ENCODE results near the gene MANSC4. TPM values are rescaled to one million over a fixed set of nuclear protein-coding genes. Genes with fewer than 3 reads are reported as not detected.

MANSC4 gene
- total and polyA plus RNA-seq, 2 experiments from 2014 or later = not detected

DNA sequence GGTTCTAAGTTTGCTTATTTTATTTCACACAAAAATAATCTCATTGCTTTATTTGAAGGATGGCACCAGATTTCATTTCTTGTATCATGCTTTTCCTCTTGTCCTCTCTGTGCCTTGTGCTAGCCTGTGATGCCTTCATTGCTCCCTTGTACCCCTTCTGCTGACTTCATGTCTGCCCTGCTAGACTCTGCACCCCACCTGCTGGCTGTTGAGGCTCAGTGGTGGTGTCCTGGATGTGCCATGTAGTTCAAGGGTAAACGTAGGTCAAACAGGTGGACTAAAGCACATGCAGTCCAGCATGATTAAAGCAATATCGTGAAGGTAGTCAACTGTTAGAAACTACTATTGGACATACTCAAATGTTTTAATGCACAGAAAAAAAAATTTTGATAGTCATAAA lies 47.8 kb downstream of the MANSC4 start:
- TF ChIP-seq ZNF114 (CRISPR knock-in tag; IDR thresholded peaks at IDR 0.05) = no peak
- TF ChIP-seq CTCF (conservative IDR thresholded peaks at IDR 0.05; ENCODE audit: low read depth in 2 of 2) = peak; percentile 47 to 61
- DNase-seq (ENCODE audit: low spot score) (peak; percentile 50), ATAC-seq (peak; percentile 80)
- Mint-ChIP-seq H3K27me3 (ENCODE audit: insufficient read depth, low read depth, poor library complexity) (no peaks in the 10 kb centered on the region), H3K9me3 (no peaks in the 10 kb centered on the region), H3K27ac (peak overlapping the region; percentile 51; the same call in 1 of the 2 replicates), H3K4me3 (no peak overlapping the region), H3K36me3 (ENCODE audit: low read depth) (peaks cover 27% of the 10 kb centered on the region), H3K4me1 (no peaks in the 10 kb centered on the region)
- Histone ChIP-seq H3K4me2 (no peak overlapping the region), H4K20me1 (replicated peaks; ENCODE audit: insufficient read depth) (no peaks in the 10 kb centered on the region), H3K36me3 (ENCODE audit: insufficient read depth) (peaks cover 12% of the 10 kb centered on the region), H3K27ac (ENCODE audit: low read depth) (no peak overlapping the region), H3K9me2 (ENCODE audit: insufficient read depth) (no peaks in the 10 kb centered on the region), H3K4me1 (ENCODE audit: insufficient read depth) (no peaks in the 10 kb centered on the region), H3K27me3 (ENCODE audit: insufficient read depth) (no peaks in the 10 kb centered on the region), H3K79me2 (replicated peaks; ENCODE audit: insufficient read depth) (no peaks in the 10 kb centered on the region), H3F3A (replicated peaks; ENCODE audit: low read depth) (no peaks in the 10 kb centered on the region), H2AFZ (no peak overlapping the region), H3K4me3 (no peak overlapping the region)

- H3K27ac Mint-ChIP-seq = no peak overlapping the region
- no peaks in the 10 kb centered on the region for H3K4me1 Mint-ChIP-seq
- DNase-seq (ENCODE audit: low spot score) (no peak), ATAC-seq (no peak)
- H3K4me2 ChIP-seq = no peak overlapping the region
- peaks cover 39% of the 10 kb centered on the region for H3K36me3 Mint-ChIP-seq (ENCODE audit: low read depth)
- H3F3A ChIP-seq (replicated peaks; ENCODE audit: low read depth) = no peaks in the 10 kb centered on the region
- H3K4me1 ChIP-seq (ENCODE audit: insufficient read depth) = no peaks in the 10 kb centered on the region
- H4K20me1 ChIP-seq (replicated peaks; ENCODE audit: insufficient read depth) = no peaks in the 10 kb centered on the region
- H3K36me3 ChIP-seq (ENCODE audit: insufficient read depth) = peaks cover 12% of the 10 kb centered on the region; the same call in 1 of the 2 replicates
- no peak overlapping the region for H3K4me3 Mint-ChIP-seq
- H3K27ac ChIP-seq (ENCODE audit: low read depth) = no peak overlapping the region
- H2AFZ ChIP-seq = no peak overlapping the region
- H3K27me3 ChIP-seq (ENCODE audit: insufficient read depth) = no peaks in the 10 kb centered on the region
- no peaks in the 10 kb centered on the region for H3K79me2 ChIP-seq (replicated peaks; ENCODE audit: insufficient read depth)
- H3K4me3 ChIP-seq = no peak overlapping the region
- no peaks in the 10 kb centered on the region for H3K9me2 ChIP-seq (ENCODE audit: insufficient read depth)
- no peaks in the 10 kb centered on the region for H3K27me3 Mint-ChIP-seq (ENCODE audit: insufficient read depth, low read depth, poor library complexity)
- no peaks in the 10 kb centered on the region for H3K9me3 Mint-ChIP-seq
- no peak for TF ChIP-seq NANOG (IDR thresholded peaks at IDR 0.05; ENCODE audit: borderline replicate concordance)
- TF ChIP-seq, protein P1, sequence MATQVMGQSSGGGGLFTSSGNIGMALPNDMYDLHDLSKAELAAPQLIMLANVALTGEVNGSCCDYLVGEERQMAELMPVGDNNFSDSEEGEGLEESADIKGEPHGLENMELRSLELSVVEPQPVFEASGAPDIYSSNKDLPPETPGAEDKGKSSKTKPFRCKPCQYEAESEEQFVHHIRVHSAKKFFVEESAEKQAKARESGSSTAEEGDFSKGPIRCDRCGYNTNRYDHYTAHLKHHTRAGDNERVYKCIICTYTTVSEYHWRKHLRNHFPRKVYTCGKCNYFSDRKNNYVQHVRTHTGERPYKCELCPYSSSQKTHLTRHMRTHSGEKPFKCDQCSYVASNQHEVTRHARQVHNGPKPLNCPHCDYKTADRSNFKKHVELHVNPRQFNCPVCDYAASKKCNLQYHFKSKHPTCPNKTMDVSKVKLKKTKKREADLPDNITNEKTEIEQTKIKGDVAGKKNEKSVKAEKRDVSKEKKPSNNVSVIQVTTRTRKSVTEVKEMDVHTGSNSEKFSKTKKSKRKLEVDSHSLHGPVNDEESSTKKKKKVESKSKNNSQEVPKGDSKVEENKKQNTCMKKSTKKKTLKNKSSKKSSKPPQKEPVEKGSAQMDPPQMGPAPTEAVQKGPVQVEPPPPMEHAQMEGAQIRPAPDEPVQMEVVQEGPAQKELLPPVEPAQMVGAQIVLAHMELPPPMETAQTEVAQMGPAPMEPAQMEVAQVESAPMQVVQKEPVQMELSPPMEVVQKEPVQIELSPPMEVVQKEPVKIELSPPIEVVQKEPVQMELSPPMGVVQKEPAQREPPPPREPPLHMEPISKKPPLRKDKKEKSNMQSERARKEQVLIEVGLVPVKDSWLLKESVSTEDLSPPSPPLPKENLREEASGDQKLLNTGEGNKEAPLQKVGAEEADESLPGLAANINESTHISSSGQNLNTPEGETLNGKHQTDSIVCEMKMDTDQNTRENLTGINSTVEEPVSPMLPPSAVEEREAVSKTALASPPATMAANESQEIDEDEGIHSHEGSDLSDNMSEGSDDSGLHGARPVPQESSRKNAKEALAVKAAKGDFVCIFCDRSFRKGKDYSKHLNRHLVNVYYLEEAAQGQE (IDR thresholded peaks at IDR 0.05; ENCODE audit: unreplicated experiment) = no peak
- no peak for TF ChIP-seq POLR2AphosphoS5 (IDR thresholded peaks at IDR 0.05; ENCODE audit: low read depth)
- no peak for TF ChIP-seq EZH2 (IDR thresholded peaks at IDR 0.05; ENCODE audit: low read depth, unreplicated experiment)
- no peak for TF ChIP-seq ZNF331 (CRISPR knock-in tag; IDR thresholded peaks at IDR 0.05; ENCODE audit: low read depth)
- TF ChIP-seq EZH2phosphoT487 (IDR thresholded peaks at IDR 0.05; ENCODE audit: unreplicated experiment) = no peak
- TF ChIP-seq STAT1 (IDR thresholded peaks at IDR 0.05; ENCODE audit: unreplicated experiment) = no peak
- no peak for TF ChIP-seq CREB1 (CRISPR knock-in tag; IDR thresholded peaks at IDR 0.05; ENCODE audit: low read depth)
- TF ChIP-seq, protein P2, sequence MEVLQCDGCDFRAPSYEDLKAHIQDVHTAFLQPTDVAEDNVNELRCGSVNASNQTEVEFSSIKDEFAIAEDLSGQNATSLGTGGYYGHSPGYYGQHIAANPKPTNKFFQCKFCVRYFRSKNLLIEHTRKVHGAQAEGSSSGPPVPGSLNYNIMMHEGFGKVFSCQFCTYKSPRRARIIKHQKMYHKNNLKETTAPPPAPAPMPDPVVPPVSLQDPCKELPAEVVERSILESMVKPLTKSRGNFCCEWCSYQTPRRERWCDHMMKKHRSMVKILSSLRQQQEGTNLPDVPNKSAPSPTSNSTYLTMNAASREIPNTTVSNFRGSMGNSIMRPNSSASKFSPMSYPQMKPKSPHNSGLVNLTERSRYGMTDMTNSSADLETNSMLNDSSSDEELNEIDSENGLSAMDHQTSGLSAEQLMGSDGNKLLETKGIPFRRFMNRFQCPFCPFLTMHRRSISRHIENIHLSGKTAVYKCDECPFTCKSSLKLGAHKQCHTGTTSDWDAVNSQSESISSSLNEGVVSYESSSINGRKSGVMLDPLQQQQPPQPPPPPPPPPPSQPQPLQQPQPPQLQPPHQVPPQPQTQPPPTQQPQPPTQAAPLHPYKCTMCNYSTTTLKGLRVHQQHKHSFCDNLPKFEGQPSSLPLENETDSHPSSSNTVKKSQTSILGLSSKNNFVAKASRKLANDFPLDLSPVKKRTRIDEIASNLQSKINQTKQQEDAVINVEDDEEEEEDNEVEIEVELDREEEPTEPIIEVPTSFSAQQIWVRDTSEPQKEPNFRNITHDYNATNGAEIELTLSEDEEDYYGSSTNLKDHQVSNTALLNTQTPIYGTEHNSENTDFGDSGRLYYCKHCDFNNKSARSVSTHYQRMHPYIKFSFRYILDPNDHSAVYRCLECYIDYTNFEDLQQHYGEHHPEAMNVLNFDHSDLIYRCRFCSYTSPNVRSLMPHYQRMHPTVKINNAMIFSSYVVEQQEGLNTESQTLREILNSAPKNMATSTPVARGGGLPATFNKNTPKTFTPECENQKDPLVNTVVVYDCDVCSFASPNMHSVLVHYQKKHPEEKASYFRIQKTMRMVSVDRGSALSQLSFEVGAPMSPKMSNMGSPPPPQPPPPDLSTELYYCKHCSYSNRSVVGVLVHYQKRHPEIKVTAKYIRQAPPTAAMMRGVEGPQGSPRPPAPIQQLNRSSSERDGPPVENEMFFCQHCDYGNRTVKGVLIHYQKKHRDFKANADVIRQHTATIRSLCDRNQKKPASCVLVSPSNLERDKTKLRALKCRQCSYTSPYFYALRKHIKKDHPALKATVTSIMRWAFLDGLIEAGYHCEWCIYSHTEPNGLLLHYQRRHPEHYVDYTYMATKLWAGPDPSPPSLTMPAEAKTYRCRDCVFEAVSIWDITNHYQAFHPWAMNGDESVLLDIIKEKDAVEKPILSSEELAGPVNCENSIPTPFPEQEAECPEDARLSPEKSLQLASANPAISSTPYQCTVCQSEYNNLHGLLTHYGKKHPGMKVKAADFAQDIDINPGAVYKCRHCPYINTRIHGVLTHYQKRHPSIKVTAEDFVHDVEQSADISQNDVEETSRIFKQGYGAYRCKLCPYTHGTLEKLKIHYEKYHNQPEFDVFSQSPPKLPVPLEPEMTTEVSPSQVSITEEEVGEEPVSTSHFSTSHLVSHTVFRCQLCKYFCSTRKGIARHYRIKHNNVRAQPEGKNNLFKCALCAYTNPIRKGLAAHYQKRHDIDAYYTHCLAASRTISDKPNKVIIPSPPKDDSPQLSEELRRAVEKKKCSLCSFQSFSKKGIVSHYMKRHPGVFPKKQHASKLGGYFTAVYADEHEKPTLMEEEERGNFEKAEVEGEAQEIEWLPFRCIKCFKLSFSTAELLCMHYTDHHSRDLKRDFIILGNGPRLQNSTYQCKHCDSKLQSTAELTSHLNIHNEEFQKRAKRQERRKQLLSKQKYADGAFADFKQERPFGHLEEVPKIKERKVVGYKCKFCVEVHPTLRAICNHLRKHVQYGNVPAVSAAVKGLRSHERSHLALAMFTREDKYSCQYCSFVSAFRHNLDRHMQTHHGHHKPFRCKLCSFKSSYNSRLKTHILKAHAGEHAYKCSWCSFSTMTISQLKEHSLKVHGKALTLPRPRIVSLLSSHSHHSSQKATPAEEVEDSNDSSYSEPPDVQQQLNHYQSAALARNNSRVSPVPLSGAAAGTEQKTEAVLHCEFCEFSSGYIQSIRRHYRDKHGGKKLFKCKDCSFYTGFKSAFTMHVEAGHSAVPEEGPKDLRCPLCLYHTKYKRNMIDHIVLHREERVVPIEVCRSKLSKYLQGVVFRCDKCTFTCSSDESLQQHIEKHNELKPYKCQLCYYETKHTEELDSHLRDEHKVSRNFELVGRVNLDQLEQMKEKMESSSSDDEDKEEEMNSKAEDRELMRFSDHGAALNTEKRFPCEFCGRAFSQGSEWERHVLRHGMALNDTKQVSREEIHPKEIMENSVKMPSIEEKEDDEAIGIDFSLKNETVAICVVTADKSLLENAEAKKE (CRISPR knock-in tag; IDR thresholded peaks at IDR 0.05) = no peak
- TF ChIP-seq JUNB (IDR thresholded peaks at IDR 0.05; ENCODE audit: unreplicated experiment) = no peak
These were observed 49.9 kb downstream of the MANSC4 start for GRCh38 chr12:27730097-27730588.
